Astrocyte of the spinal cord (primary cell): Measurements from ENCODE around the gene PRDM10.

ENCODE experiments used
- DNase-seq: peaks from one replicate; pipeline ENCODE4 v3.0.0; 2011; ENCODE audit warnings: low read depth, low spot score
- H3K4me3 ChIP-seq: 2 replicates; pipeline ENCODE4 v1.5.1; 2011; ENCODE audit warnings: low read depth, mild to moderate bottlenecking, low read length, moderate library complexity
- in situ Hi-C: cut with HindIII; loops from 2 replicates; pipeline ENCODE4 v1.10.0; 2017; ENCODE audit warnings: low sequenced_read_pairs
- TF ChIP-seq, protein P1 (sequence below): IDR thresholded peaks from 2 replicates; pipeline ENCODE4 v1.5.1; 2012; ENCODE audit warnings: low read depth, mild to moderate bottlenecking, low read length, inconsistent platforms

The PRDM10 gene

DNA sequence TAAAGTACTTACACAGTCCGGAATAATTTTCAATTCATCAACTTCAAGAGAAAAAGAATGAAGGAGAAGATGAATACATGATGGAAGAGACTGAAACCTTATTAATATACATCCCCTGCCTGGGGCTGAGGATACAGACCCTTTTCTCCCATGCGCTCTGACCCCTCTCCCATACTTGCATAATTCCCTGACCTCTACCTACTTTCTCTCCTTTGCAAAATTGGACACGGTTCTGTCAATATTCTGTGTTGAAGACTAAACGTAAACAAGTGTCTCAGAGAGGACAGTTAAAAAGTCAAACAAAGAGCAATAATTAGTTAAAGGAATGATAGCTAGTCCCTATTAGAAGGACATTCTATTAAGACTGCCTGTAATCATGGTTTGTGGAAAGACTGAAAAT, 7.5 kb downstream of the PRDM10 start:
- in situ Hi-C loops = no loop called here
- TF ChIP-seq, protein P1, sequence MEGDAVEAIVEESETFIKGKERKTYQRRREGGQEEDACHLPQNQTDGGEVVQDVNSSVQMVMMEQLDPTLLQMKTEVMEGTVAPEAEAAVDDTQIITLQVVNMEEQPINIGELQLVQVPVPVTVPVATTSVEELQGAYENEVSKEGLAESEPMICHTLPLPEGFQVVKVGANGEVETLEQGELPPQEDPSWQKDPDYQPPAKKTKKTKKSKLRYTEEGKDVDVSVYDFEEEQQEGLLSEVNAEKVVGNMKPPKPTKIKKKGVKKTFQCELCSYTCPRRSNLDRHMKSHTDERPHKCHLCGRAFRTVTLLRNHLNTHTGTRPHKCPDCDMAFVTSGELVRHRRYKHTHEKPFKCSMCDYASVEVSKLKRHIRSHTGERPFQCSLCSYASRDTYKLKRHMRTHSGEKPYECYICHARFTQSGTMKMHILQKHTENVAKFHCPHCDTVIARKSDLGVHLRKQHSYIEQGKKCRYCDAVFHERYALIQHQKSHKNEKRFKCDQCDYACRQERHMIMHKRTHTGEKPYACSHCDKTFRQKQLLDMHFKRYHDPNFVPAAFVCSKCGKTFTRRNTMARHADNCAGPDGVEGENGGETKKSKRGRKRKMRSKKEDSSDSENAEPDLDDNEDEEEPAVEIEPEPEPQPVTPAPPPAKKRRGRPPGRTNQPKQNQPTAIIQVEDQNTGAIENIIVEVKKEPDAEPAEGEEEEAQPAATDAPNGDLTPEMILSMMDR = no peak

DNA sequence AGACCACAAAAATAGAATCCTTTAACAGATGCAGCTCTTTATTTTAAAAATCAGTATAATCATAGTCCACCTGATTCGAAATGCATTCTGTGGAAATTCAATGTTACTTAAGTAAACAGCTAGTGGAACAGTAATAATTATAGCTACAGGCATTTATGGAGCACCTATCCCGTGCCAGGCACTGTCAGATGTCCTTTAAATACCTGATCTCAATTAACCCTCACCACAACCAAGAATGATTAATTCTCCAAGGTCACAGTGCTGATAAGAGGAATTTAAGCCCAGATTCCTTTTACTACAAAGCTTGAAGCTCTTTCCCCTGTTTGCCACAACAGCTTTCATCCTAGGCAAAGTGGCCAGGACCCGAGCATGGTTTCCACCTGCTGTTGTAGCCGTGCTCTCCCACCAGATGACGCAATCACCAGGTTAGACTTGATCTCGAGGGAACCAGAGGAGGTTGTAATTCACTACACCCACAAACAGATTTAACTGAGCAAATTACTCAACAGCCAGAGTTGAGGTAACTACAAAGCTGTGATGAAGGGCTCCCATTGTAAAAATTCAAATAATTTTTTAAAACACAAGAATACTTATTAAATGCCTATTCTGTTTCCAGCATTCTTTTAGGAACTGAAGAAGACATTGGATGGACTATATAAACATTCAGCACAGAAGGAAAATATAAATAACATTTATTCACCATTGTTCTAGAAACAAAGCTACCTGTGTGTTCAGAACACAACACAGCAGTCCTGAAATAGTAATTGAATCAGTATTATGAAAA, 10.3 kb downstream of the PRDM10 start:
- DNase-seq = peak; percentile 18
- TF ChIP-seq, protein P1 = peak; percentile 36
- in situ Hi-C loops = no loop called here
- H3K4me3 ChIP-seq = no peak overlapping the region

More for the DNA sequence above, 7.5 kb downstream of the PRDM10 start:
- no peak overlapping the region for H3K4me3 ChIP-seq
- no peak for DNase-seq

DNA sequence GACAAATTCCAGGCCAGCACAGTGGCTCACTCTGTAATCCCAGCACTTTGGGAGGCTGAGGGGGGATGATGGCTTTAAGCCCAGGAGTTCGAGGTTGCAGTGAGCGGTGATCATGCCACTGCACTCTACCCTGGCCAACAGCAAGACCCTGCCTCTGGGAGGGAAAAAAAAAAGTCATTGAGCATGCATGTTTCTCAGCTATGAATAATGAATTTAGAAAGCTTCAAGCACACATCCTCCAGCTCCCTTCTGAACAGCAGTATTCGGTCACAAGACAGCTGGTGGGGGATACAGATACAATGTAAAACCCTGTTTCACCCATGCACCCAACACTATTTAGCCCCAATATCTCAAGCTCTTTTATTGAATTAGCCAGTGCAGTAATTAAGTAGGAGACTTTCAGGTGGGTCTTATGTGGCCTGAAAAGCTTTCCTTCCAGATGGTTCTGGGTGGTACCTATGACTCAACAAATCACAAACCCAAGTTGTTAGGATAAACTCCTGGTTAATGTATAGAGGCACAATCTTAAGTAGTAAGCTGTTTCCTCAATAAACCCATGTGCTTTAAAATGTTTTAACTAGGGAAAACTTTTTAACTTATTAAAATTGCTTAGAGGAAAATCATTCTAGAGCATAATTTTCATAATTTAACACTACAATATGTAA, 13.4 kb downstream of the PRDM10 start:
- DNase-seq = no peak
- in situ Hi-C loops = no loop called here
- H3K4me3 ChIP-seq = no peak overlapping the region
- TF ChIP-seq, protein P1 = no peak

DNA sequence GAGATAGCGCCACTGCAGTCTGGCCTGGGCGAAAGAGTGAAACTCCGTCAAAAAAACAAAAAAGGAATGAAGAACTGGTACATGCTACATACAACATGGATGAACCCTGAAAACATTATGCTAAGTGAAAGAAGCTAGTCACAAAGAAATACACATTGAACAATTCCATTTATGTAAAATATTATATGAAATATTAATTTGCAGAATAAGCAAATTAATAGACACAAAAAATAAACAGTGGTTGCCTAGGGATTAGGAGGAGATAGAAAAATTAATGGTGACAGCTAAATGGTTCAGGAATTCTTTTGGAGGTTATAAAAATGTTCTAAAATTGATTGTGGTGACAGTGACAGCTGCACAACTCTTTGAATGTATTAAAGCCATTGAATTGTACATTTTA, 14.7 kb downstream of the PRDM10 start:
- TF ChIP-seq, protein P1 = no peak
- DNase-seq = no peak
- in situ Hi-C loops = no loop called here
- no peak overlapping the region for H3K4me3 ChIP-seq

DNA sequence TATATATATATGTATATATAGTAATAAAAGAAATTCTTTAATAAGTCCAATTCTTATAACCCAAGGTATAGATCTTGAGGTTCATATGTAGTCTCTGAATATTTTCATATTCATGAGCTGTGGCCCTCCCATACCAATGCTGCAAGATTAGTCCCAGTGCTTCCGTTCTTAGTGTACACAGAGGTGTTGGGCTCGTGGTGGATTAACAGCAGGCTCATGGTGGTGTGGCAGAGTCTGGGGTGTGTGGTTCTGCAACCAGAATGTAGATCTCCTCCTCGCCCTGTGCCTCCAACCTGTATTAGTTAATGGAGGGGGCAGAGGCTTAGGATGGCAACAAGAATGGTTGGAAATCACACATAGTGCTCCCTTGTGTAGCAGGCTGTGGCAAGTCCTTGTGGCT, 16.8 kb downstream of the PRDM10 start:
- DNase-seq = no peak
- in situ Hi-C loops = no loop called here
- no peak overlapping the region for H3K4me3 ChIP-seq
- TF ChIP-seq, protein P1 = no peak

DNA sequence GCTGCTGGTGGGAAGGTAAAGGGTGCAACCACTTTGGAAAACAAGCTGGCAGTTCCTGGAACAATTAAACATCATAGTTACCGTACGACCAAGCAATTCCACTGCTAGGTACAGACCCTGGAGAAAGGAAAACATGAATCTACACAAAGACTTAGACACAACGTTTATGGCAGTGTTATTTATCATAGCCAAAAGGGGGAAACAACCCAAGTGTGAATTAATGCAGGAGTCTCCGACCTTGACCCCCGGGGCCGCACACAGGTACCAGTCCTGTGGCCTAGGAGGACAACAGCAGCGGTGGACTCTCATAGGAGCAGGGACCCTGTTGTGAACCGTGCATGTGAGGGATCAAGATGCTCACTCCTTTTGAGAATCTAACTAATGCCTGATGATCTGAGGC, 22.5 kb downstream of the PRDM10 start:
- TF ChIP-seq, protein P1 = no peak
- in situ Hi-C loops = no loop called here
- H3K4me3 ChIP-seq = no peak overlapping the region
- DNase-seq = no peak
